GM08714 (cell line): ENCODE results near the gene SUGCT.

Source experiments
- H3K4me3 ChIP-seq: fragments of 200-500 bp; sonication (Bioruptor generic); 2 replicates; pipeline ENCODE4 v1.5.1; 2014; ENCODE audit warnings: mild to moderate bottlenecking, low read length, inconsistent platforms
- ZNF274 ChIP-seq: IDR thresholded peaks from 2 replicates; pipeline ENCODE4 v1.6.1; 2012; ENCODE audit warnings: mild to moderate bottlenecking, low read depth, low read length

The SUGCT gene

GRCh38 chr7:40739257-40739656 lies 604.5 kb downstream of the SUGCT start:
- TF ChIP-seq ZNF274 = no peak
- H3K4me3 ChIP-seq = no peak overlapping the region

- no peak for TF ChIP-seq ZNF274
- no peak overlapping the region for H3K4me3 ChIP-seq
These were observed 607.5 kb downstream of the SUGCT start for GRCh38 chr7:40742270-40742669.

- no peak for TF ChIP-seq ZNF274
- no peak overlapping the region for H3K4me3 ChIP-seq
These were observed 612.2 kb downstream of the SUGCT start for GRCh38 chr7:40746841-40747556.

- TF ChIP-seq ZNF274 = no peak
- no peak overlapping the region for H3K4me3 ChIP-seq
These were observed 613.1 kb downstream of the SUGCT start for GRCh38 chr7:40747856-40748255.

GRCh38 chr7:40749877-40750276 lies 615.1 kb downstream of the SUGCT start:
- TF ChIP-seq ZNF274 = no peak
- no peak overlapping the region for H3K4me3 ChIP-seq

- H3K4me3 ChIP-seq = no peak overlapping the region
- TF ChIP-seq ZNF274 = no peak
These were observed 618.6 kb downstream of the SUGCT start for GRCh38 chr7:40753455-40753854.

GRCh38 chr7:40755438-40755837 lies 620.6 kb downstream of the SUGCT start:
- H3K4me3 ChIP-seq = no peak overlapping the region
- no peak for TF ChIP-seq ZNF274

- TF ChIP-seq ZNF274 = no peak
- no peak overlapping the region for H3K4me3 ChIP-seq
These were observed 622.3 kb downstream of the SUGCT start for GRCh38 chr7:40757109-40757508.

GRCh38 chr7:40758590-40758989 lies 623.8 kb downstream of the SUGCT start:
- TF ChIP-seq ZNF274 = no peak
- H3K4me3 ChIP-seq = no peak overlapping the region

- H3K4me3 ChIP-seq = no peak overlapping the region
- no peak for TF ChIP-seq ZNF274
These were observed 625.6 kb downstream of the SUGCT start for GRCh38 chr7:40760293-40760964.

- TF ChIP-seq ZNF274 = no peak
- H3K4me3 ChIP-seq = no peak overlapping the region
These were observed 626.2 kb downstream of the SUGCT start for GRCh38 chr7:40760987-40761386.

GRCh38 chr7:40761762-40762560 lies 627.2 kb downstream of the SUGCT start:
- H3K4me3 ChIP-seq = no peak overlapping the region
- no peak for TF ChIP-seq ZNF274

- no peak overlapping the region for H3K4me3 ChIP-seq
- TF ChIP-seq ZNF274 = no peak
These were observed 628.8 kb downstream of the SUGCT start for GRCh38 chr7:40763319-40764287.

GRCh38 chr7:40765639-40766038 lies 630.8 kb downstream of the SUGCT start:
- TF ChIP-seq ZNF274 = no peak
- H3K4me3 ChIP-seq = no peak overlapping the region
